ENCODE measurements around the gene UCK1. TPM values are rescaled to one million over a fixed set of nuclear protein-coding genes. Genes with fewer than 3 reads are reported as not detected.
"Not testable (repeated sequence)": the region's sequence is repeated elsewhere in the genome, so short reads cannot be mapped to it uniquely, and the experiment has no call there.

Gene UCK1
- total RNA-seq, 4 donors from 2014 or later: 32.7 to 45.7 (median 41.8) TPM

- Histone ChIP-seq H3K9me3 (peaks cover 0 to 40% (median 3%) of the 10 kb centered on the region in 4 donors), H3K27ac (no peak overlapping the region), H3K27me3 (peaks cover 0 to 32% of the 10 kb centered on the region in 2 donors), H3K36me3 (peaks cover 0 to 10% (median 0%) of the 10 kb centered on the region in 3 donors), H3K4me1 (no peaks in the 10 kb centered on the region), H3K4me3 (no peak overlapping the region)
- TF ChIP-seq POLR2A (IDR thresholded peaks at IDR 0.05) (no peak), CTCF (IDR thresholded peaks at IDR 0.05) (no peak), EP300 (IDR thresholded peaks at IDR 0.05) (no peak)
- no peak for DNase-seq (ENCODE audit: low spot score in 2 of 2)
- WGBS, 2 donors: 87 to 88% methylated on average over 23 to 25 of the region's 25 CpGs
Measured at GRCh38 chr9:131557855-131558548, 26.9 kb upstream of the UCK1 start.

- Histone ChIP-seq H3K4me1 (no peaks in the 10 kb centered on the region), H3K4me3 (no peak overlapping the region), H3K9me3 (peaks cover 0 to 22% (median 3%) of the 10 kb centered on the region in 4 donors), H3K27me3 (peaks cover 0 to 51% of the 10 kb centered on the region in 2 donors), H3K27ac (no peak overlapping the region), H3K36me3 (peaks cover 0 to 10% (median 0%) of the 10 kb centered on the region in 3 donors)
- no peak for TF ChIP-seq POLR2A (IDR thresholded peaks at IDR 0.05)
- no peak for DNase-seq (ENCODE audit: low spot score in 2 of 2)
- WGBS, 2 donors: 82 to 88% methylated on average over 15 of the region's 15 CpGs
Measured at GRCh38 chr9:131555841-131556673, 25.0 kb upstream of the UCK1 start.

- Histone ChIP-seq H3K27ac (no peak overlapping the region), H3K9me3 (peaks cover 0 to 11% (median 0%) of the 10 kb centered on the region in 4 donors), H3K4me1 (no peaks in the 10 kb centered on the region), H3K36me3 (peaks cover 0 to 10% (median 0%) of the 10 kb centered on the region in 3 donors), H3K4me3 (no peak overlapping the region), H3K27me3 (peaks cover 0 to 51% of the 10 kb centered on the region in 2 donors)
- DNase-seq (ENCODE audit: low spot score in 2 of 2): no peak
- 38 to 40% methylated on average over 26 to 33 of the region's 54 CpGs for WGBS, 2 donors
- TF ChIP-seq CTCF (IDR thresholded peaks at IDR 0.05) (no peak), POLR2A (IDR thresholded peaks at IDR 0.05) (no peak), EP300 (IDR thresholded peaks at IDR 0.05) (no peak)
Measured at GRCh38 chr9:131554843-131555351, 23.8 kb upstream of the UCK1 start.

GRCh38 chr9:131554087-131554842 lies 23.2 kb upstream of the UCK1 start:
- 49 to 74% methylated on average over 11 to 13 of the region's 60 CpGs for WGBS, 2 donors
- DNase-seq (ENCODE audit: low spot score in 2 of 2): no peak
- H3K9me3 ChIP-seq: peaks cover 0 to 5% (median 0%) of the 10 kb centered on the region in 4 donors
- H3K27ac ChIP-seq: no peak overlapping the region
- no peaks in the 10 kb centered on the region for H3K4me1 ChIP-seq
- no peak for TF ChIP-seq CTCF (IDR thresholded peaks at IDR 0.05)
- TF ChIP-seq POLR2A (IDR thresholded peaks at IDR 0.05): no peak
- TF ChIP-seq EP300 (IDR thresholded peaks at IDR 0.05): no peak
- peaks cover 0 to 10% (median 0%) of the 10 kb centered on the region in 3 donors for H3K36me3 ChIP-seq
- no peak overlapping the region for H3K4me3 ChIP-seq
- H3K27me3 ChIP-seq: peaks cover 0 to 57% of the 10 kb centered on the region in 2 donors

- H3K27me3 ChIP-seq: peaks cover 0 to 80% of the 10 kb centered on the region in 2 donors
- TF ChIP-seq EP300 (IDR thresholded peaks at IDR 0.05) (no peak), POLR2A (IDR thresholded peaks at IDR 0.05) (no peak), CTCF (IDR thresholded peaks at IDR 0.05) (no peak)
- H3K4me1 ChIP-seq: peaks cover 0 to 2% (median 0%) of the 10 kb centered on the region in 4 donors
- no peaks in the 10 kb centered on the region for H3K36me3 ChIP-seq
- H3K9me3 ChIP-seq: peaks cover 0 to 5% (median 0%) of the 10 kb centered on the region in 4 donors
- no peak overlapping the region for H3K27ac ChIP-seq
- no peak for DNase-seq (ENCODE audit: low spot score in 2 of 2)
- no peak overlapping the region for H3K4me3 ChIP-seq
- 67 to 88% methylated on average over 6 of the region's 6 CpGs for WGBS, 2 donors
Measured at GRCh38 chr9:131552030-131552429, 21.0 kb upstream of the UCK1 start.

- H3K27me3 ChIP-seq: peaks cover 0 to 84% of the 10 kb centered on the region in 2 donors
- not testable (repeated sequence) for H3K9me3 ChIP-seq; H3K4me3 ChIP-seq; H3K27ac ChIP-seq; H3K36me3 ChIP-seq; DNase-seq (ENCODE audit: low spot score in 2 of 2)
- H3K4me1 ChIP-seq: peaks cover 0 to 18% (median 6%) of the 10 kb centered on the region in 4 donors
- WGBS, 2 donors: 69 to 73% methylated on average over 8 of the region's 8 CpGs
Measured at GRCh38 chr9:131550465-131550864, 19.4 kb upstream of the UCK1 start.

GRCh38 chr9:131549186-131549585 lies 18.1 kb upstream of the UCK1 start:
- Histone ChIP-seq H3K9me3 (peaks cover 0 to 13% (median 0%) of the 10 kb centered on the region in 4 donors), H3K4me1 (peaks cover 0 to 19% (median 6%) of the 10 kb centered on the region in 4 donors), H3K27me3 (peaks cover 0 to 88% of the 10 kb centered on the region in 2 donors)
- DNase-seq (ENCODE audit: low spot score in 2 of 2); H3K36me3 ChIP-seq; H3K27ac ChIP-seq; H3K4me3 ChIP-seq: not testable (repeated sequence)
- 82 to 90% methylated on average over 10 of the region's 10 CpGs for WGBS, 2 donors
